Activated T-helper 1 cell treated with anti-CD3 and anti-CD28 coated beads, Interleukin-12 subunit alpha, Interleukin-12 subunit beta, Interleukin-2, Interleukin-4 antibody, amounts not matched to agents 30 ng/mL and 10 ng/mL and 1 ng/mL, durations not matched to agents 14 hours and 24 hours and 36 hours (primary cell): Measurements from ENCODE around the gene TBX20. TPM values are rescaled to one million over a fixed set of nuclear protein-coding genes. Genes with fewer than 3 reads are reported as not detected.
A peak's percentile ranks its signal among the peaks of the same experiment; 100 is the strongest.

Experiments used
- DNase-seq: peaks from one replicate; pipeline ENCODE4 v3.0.0; 2021; ENCODE audit warnings: low spot score
- H3K27ac Mint-ChIP-seq: one replicate; pipeline ENCODE4 v1.8.0; 2021; ENCODE audit warnings: mild to moderate bottlenecking, mixed read lengths
- H3K27me3 Mint-ChIP-seq: one replicate; pipeline ENCODE4 v1.8.0; 2022; ENCODE audit warnings: mild to moderate bottlenecking, moderate library complexity, mixed read lengths; ENCODE audit not compliant: insufficient read depth
- H3K36me3 Mint-ChIP-seq: one replicate; pipeline ENCODE4 v1.8.0; 2021; ENCODE audit warnings: low read depth, mixed read lengths
- H3K4me1 Mint-ChIP-seq: one replicate; pipeline ENCODE4 v1.8.0; 2021; ENCODE audit warnings: low read depth, mixed read lengths
- H3K4me3 Mint-ChIP-seq: one replicate; pipeline ENCODE4 v1.8.0; 2021; ENCODE audit warnings: mild to moderate bottlenecking, moderate library complexity, mixed read lengths
- H3K9me3 Mint-ChIP-seq: one replicate; pipeline ENCODE4 v1.8.0; 2021; ENCODE audit warnings: mixed read lengths
- intact Hi-C: fragments of 100-400 bp; cut with micrococcal nuclease; formaldehyde crosslinking; loops from one replicate; pipeline ENCODE4 v1.15.1; 2024
- total RNA-seq: library from RNA; stranded (reverse); gene quantifications from 2 replicates; pipeline ENCODE4 v1.2.3, GENCODE V29; 2022

Gene TBX20
- total RNA-seq, 1 donor from 2014 or later, result 0.23 TPM

DNA sequence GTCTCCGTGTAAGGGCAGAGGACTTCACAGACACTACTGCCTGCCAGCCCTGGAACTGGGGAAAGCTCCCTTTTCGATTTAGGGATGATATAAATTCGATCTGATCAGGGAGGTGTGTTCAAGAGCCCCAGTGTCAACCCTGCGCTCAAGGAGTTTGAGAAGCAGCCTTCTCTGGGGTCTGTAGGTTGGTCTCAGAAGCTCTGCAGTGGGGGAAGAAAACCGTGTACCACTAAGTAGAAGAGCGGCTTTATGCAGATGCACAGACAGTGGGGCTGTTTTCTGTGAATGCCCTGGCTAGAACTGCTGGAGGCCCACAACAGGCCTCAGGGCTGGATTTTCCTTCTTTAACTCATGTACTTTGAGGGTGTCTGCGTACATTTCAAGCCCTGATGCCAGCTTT, 6.3 kb upstream of the TBX20 start:
- intact Hi-C loops, result no loop called here
- no peak for DNase-seq
- Mint-ChIP-seq H3K27me3 (peaks cover 70% of the 10 kb centered on the region), H3K9me3 (peaks cover 6% of the 10 kb centered on the region), H3K4me3 (no peak overlapping the region), H3K36me3 (peaks cover 3% of the 10 kb centered on the region), H3K4me1 (no peaks in the 10 kb centered on the region), H3K27ac (no peak overlapping the region)

DNA sequence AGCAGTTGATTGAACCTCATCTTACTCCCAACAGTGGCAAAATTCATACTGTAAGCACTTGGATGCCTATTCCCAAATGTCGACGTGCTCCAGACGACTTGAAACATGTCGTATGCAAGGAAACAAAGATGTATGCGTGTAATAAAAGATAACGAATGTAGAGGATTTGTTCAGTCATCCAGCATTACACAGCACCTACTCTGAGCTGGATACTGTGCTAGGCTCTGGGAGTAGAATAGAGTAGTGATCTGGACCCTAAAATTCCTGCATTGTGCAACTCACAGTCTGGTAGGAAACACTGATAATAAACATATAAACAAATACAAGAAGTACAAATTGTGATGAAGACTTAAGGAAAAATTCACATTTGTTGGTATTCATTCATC, 5.6 kb upstream of the TBX20 start:
- Mint-ChIP-seq H3K4me3 (no peak overlapping the region), H3K4me1 (no peaks in the 10 kb centered on the region), H3K36me3 (peaks cover 3% of the 10 kb centered on the region), H3K27me3 (peaks cover 75% of the 10 kb centered on the region), H3K9me3 (peaks cover 6% of the 10 kb centered on the region), H3K27ac (peak overlapping the region; percentile 23)
- intact Hi-C loops, result loop anchor here (2.0 kb wide), 1 partner anchor 73 kb away; no protein-coding TSS in a partner anchor
- DNase-seq, result no peak

DNA sequence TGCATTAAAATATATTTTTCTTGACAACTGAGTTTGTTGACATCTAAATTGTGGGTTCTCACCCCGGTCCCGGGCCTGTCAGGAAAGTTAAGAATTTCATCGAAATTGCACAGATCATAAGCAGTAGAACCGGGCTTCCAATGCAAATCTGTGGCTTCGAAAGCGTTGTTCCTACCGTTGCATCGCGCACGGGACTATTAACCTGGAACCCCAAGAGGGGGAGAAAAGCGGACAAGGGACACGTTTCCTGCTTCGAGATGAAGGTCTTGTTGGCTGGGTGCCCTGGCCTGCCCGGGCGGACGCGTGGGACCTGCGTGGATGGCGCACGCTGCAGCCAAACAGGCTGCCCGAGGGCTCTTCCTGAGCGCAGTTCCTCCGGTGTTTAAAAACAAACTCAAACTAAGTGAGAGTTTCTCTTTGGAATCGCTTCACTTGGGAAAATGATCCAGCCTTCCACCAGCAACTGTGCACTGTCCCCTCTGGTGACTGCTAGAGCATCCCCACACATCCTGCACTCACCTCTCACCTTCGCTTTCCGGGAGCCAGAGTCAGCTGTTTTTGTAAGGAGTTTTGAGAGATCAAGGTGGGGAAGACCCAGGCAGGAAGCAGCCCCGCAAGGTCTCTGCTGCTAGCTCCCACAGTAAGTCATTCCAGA, 5.1 kb upstream of the TBX20 start:
- H3K36me3 Mint-ChIP-seq, result peaks cover 3% of the 10 kb centered on the region
- intact Hi-C loops, result loop anchor here (2.0 kb wide), 1 partner anchor 72 kb away; no protein-coding TSS in a partner anchor
- peak overlapping the region; percentile 84 for H3K27ac Mint-ChIP-seq
- DNase-seq, result no peak
- peaks cover 6% of the 10 kb centered on the region for H3K9me3 Mint-ChIP-seq
- H3K4me1 Mint-ChIP-seq, result no peaks in the 10 kb centered on the region
- peaks cover 79% of the 10 kb centered on the region for H3K27me3 Mint-ChIP-seq
- no peak overlapping the region for H3K4me3 Mint-ChIP-seq

DNA sequence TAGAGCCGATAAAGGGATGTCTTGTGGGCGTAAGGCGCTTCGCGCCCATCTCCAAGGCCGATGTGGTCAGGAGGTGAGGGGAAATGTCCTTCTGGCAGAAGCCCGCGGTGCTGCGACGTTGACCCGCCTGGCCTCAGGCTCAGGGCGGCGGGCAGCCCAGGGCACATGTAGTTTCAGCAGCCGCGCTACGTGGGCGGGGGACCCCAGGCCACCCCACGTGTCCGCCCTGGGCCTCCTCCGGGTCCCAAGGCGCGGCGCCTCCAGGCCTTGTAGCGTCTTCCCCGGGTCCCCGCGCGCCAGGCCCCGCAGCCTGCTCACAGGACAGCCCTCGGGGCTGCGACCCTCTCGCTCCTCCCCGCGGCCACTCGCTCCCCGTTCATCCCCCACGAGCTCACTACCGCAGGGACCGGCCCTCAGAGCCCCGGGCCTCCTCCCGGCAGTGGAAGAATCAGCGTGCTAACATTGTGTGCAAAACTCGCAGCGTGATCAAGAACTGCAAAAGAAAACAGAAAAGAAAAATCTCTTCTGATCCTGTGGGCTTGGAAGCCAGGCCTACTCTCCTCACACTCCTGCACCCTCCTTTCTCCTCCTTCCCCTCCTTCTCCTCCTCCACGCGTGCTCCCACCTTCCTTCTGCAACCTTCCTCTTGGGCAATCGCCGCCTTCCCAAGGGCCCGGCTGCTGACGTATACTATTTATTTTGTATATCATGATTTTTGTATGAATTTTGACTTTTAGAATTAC, 4.4 kb upstream of the TBX20 start:
- intact Hi-C loops, result loop anchor here (2.0 kb wide), 1 partner anchor 71 kb away; no protein-coding TSS in a partner anchor
- H3K9me3 Mint-ChIP-seq, result peaks cover 6% of the 10 kb centered on the region
- no peak for DNase-seq
- peak overlapping the region; percentile 84 for H3K27ac Mint-ChIP-seq
- H3K4me1 Mint-ChIP-seq, result peaks cover 2% of the 10 kb centered on the region
- no peak overlapping the region for H3K4me3 Mint-ChIP-seq
- H3K27me3 Mint-ChIP-seq, result peaks cover 76% of the 10 kb centered on the region
- peaks cover 3% of the 10 kb centered on the region for H3K36me3 Mint-ChIP-seq

DNA sequence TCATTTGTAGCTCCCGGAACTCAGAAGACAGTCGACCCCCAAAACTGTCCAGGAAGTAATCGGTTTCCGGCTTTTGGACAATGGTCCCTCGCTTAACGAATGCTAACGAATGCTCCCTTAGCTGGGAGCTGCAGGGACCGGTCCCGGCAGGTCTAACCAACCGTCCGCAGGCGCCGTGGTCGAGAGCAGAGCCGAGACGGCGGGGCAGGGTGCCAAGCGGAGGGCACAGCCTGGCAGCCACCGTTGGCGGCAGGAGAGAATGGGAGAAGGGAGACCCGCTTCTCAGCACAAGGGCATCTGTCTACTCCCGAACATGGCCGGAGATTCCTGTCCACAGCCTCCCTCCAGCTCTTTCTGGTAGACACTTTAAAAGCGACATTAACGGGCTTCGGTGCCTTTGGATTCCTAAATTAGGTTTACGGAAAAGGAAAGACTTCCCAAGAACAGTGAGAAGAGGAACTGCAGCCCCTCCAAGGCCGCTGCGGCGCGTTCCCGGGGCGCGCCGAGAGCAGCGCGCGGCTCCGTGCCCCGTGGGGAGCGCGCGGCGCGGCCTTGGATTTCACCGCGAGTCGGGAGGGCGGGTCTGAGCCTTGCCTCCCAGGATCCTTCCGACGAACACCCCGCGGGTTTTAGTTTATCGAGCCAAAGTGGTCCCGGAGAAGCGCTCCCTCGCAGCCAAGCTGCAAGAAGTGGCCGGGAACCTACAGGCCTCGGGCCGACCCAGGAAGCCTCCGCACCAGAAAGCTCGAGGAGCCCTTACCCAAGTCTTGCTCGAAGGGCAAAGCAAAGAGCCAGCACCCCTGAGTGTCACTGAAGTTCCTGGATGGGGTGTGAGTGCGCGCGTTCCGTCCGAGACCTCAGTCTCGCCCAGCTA, 3.6 kb upstream of the TBX20 start:
- Mint-ChIP-seq H3K9me3 (peaks cover 6% of the 10 kb centered on the region), H3K27me3 (peaks cover 78% of the 10 kb centered on the region), H3K27ac (no peak overlapping the region), H3K36me3 (peaks cover 3% of the 10 kb centered on the region), H3K4me3 (no peak overlapping the region), H3K4me1 (peaks cover 10% of the 10 kb centered on the region)
- intact Hi-C loops, result loop anchor here (2.0 kb wide), 1 partner anchor 71 kb away; no protein-coding TSS in a partner anchor
- no peak for DNase-seq

DNA sequence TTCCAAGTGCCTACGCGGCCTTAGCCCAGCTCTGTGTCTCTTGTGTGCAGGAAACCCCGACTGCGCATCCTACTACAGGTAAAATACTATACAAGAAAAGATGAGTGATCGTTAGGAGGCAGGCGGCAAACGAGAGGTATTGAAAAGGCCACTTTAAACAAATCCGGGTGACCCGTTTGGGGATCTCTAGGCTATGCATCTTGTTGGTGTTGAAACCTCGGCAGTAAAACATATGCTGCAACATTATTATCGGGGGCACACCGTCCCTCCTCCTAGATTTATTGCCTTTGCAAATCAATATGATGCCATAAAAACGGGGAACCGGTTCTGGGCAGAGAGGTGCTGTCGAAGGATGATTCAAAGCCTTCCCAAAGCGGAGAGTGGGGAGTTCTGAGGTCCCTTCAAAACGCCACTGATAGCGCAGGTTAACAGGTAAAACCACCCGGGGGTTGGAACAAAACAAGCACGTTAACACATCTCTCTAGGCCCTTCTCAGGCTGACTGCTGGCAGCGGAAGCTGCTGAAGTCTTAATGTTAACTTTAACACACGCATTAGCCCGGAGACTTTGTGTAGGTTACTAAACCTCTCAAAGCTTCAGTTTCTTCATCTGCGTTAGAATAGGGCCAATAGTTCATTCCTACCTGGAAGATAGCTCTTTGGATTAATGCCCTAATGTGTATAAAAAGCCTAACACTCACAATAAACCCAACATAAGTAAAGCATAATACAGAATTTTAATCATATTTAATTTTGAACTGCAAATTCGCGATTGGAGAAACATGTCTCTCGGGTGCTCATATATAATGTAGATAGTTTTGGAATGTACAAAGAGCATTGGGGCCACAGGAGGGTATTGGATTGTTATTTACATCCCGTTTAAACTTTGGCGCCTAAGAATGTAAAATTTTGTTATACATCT, 2.6 kb upstream of the TBX20 start:
- no peak for DNase-seq
- Mint-ChIP-seq H3K27me3 (peaks cover 84% of the 10 kb centered on the region), H3K4me1 (peaks cover 17% of the 10 kb centered on the region), H3K4me3 (no peak overlapping the region), H3K36me3 (peaks cover 3% of the 10 kb centered on the region), H3K27ac (peak overlapping the region; percentile 44), H3K9me3 (peaks cover 6% of the 10 kb centered on the region)
- intact Hi-C loops, result no loop called here

DNA sequence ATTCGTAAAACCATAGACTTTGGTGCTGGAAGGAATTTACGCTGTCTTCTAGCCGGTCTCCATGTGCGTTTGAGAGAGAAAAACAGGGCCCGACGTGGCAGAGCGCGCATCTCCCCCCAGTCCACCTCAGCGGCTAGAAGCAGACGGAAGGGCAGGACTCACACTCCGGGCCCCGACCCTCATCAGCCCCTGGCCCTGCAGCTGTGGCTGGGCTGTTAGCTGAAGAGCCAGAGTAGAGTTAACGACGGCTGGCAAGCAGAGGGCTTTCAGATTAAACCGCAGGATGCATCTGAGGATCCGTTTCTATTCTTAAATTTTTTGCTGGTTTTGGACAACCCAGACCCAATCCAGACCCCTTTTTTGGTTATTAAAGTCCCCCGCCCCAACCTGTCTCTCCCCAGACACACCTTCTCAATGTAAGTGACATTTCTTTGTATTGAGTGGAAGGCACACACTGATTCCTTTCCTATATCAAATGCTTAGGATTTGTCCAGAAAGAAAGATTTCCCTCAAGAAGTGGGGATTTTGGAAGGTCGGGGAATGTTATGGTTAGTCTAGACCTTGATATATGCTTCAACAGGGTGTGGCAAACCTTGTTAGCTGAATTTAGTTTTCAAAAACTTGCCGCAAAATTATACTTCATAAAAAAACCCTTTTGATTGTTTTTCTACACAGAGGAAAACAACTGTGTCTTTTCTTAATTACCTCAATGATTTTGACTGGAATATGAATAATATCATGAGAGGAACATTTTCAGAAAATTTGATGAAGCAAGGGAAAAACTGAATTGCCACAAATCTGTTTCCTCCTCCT, 1.7 kb upstream of the TBX20 start:
- H3K36me3 Mint-ChIP-seq, result peaks cover 3% of the 10 kb centered on the region
- H3K27me3 Mint-ChIP-seq, result peaks cover 81% of the 10 kb centered on the region
- H3K27ac Mint-ChIP-seq, result peak overlapping the region; percentile 48
- H3K9me3 Mint-ChIP-seq, result peaks cover 6% of the 10 kb centered on the region
- intact Hi-C loops, result no loop called here
- H3K4me1 Mint-ChIP-seq, result peaks cover 23% of the 10 kb centered on the region
- no peak overlapping the region for H3K4me3 Mint-ChIP-seq
- no peak for DNase-seq

DNA sequence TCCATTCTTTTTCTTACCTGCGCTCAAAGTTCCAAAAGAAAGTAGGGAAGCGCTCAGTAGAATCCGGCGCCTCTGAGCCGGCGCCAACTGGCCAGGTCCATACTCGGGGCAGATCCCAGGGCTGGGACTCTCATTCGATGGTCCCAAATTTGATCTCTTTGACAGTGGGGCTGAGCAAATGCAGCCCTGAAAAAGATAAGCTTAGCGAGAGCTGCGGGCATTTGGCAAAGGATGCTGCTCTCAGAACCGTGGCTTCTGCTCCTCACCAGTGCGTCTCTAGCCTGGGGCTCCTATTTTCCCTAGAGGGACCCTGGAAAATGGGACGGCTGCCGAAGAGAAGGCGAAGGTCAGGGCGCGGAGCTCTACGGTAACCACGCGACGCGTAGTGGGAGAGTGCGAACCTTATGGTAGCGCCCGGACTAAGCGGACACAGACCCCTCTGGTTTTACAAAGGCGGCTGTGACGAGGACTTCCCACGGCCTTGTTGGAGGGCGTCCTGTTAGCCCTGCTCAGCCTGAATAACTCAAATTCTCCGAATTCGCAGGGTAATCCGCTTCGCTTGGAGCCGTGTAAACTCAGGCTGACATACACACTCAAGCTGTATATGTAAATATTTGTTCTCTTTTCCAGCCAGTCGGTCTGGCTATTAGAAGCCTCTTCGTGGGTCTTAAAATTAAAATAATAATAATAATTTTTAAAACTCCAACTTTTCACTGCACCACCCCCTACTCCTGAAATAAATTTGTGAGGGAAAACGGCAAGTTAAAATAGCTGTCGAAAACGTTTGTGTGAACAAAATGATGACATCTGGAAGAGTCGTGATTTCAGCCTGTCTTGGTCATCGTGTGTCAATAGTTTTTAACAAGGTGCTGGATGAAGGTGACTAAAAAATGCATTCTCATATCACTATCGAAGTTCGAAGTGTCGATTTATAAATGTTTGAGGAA, 869 bp upstream of the TBX20 start:
- peaks cover 3% of the 10 kb centered on the region for H3K36me3 Mint-ChIP-seq
- peaks cover 81% of the 10 kb centered on the region for H3K27me3 Mint-ChIP-seq
- H3K4me3 Mint-ChIP-seq, result peak overlapping the region; percentile 5
- intact Hi-C loops, result no loop called here
- peaks cover 23% of the 10 kb centered on the region for H3K4me1 Mint-ChIP-seq
- H3K27ac Mint-ChIP-seq, result peak overlapping the region; percentile 48
- no peak for DNase-seq
- H3K9me3 Mint-ChIP-seq, result peaks cover 6% of the 10 kb centered on the region

DNA sequence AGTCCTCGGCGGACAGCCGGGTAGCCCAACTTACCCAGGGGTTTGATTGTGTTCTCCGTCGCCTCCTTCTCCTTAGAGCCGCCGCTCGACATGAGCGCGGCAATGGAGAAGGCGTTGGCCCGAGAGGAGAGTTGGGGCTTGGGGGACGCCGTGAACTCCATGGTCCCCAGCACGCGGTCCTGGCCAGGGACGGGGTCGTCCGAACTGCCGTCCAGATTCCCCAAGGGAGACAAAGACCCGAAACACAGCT, 515 bp downstream of the TBX20 start:
- Mint-ChIP-seq H3K36me3 (peaks cover under 1% of the 10 kb centered on the region), H3K4me3 (peak overlapping the region; percentile 72), H3K27me3 (peaks cover 79% of the 10 kb centered on the region), H3K9me3 (peaks cover 2% of the 10 kb centered on the region), H3K4me1 (peaks cover 23% of the 10 kb centered on the region), H3K27ac (no peak overlapping the region)
- no peak for DNase-seq
- intact Hi-C loops, result no loop called here

DNA sequence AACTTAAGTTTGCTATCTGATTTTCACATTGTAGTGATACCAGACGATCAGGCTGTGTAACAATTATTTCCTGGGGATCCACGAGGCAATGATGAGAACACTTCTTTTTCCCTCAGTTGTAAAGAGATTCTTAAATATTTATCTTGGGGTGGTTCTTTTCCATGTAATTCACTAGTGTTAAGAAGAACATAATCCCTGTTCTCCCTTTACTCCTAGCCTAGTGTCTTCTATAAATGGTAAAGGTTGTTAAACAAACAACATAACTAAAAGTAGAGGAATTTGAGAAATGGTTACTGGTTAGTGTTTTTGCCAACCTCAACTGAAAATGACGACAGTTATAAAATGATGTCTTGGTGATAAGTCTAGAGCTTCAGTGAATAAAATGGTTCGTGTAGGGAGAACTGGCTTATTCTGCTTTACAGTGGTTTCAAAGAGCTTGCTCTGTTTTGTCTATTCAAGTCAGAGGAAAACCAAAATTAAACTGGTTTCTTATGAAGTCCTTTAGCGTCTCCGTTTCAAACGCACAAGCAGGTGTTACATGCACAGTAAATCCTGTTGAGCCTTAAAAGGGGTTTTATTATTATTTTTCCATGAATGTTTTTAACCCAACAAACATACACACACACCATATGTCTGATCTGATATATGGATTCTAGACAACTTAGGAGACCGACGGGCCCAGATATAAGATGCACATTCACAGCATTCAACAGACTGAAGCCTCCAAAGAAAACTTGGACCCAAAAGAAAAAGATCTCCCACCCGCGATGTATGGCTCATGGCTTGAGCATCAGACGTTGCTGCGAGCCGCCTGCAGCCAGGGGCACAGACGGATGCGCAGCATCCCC, 1.1 kb downstream of the TBX20 start:
- H3K36me3 Mint-ChIP-seq, result no peaks in the 10 kb centered on the region
- no peak for DNase-seq
- peaks cover 81% of the 10 kb centered on the region for H3K27me3 Mint-ChIP-seq
- no peaks in the 10 kb centered on the region for H3K9me3 Mint-ChIP-seq
- intact Hi-C loops, result no loop called here
- H3K4me3 Mint-ChIP-seq, result peak overlapping the region; percentile 72
- H3K4me1 Mint-ChIP-seq, result peaks cover 23% of the 10 kb centered on the region
- H3K27ac Mint-ChIP-seq, result peak overlapping the region; percentile 5
